Left ventricle myocardium superior (tissue), 1 donor: ENCODE results near the gene RAB11A. TPM values are rescaled to one million over a fixed set of nuclear protein-coding genes. Genes with fewer than 3 reads are reported as not detected.

ENCODE experiments used
- ATAC-seq: fragments of 200-7000 bp; cut with Tn5 transposase; one replicate; pipeline ENCODE4 v1.9.1; 2020; ENCODE audit warnings: mild to moderate bottlenecking, moderate library complexity
- DNase-seq: peaks from one replicate; pipeline ENCODE4 v3.0.0-alpha.2; 2020
- intact Hi-C: fragments of 100-400 bp; cut with micrococcal nuclease; formaldehyde crosslinking; loops from one replicate; pipeline ENCODE4 v1.11.0; 2022
- total RNA-seq: library from RNA; stranded (reverse); fragmentation: NEBNext Ultra II Directional; extraction: Animal tissue kit (Norgen Biotek cat#: 25700); gene quantifications from one replicate; pipeline ENCODE4 v1.2.1, GENCODE V29; 2021
- donor health status: DM: no; HTN: yes; CAD: no; lungs with severe emphysema.

The RAB11A gene
- total RNA-seq, 1 donor from 2014 or later, result 137 TPM

GRCh38 chr15:65877749-65878148 lies 8.5 kb downstream of the RAB11A start:
- ATAC-seq (no peak), DNase-seq (no peak)
- intact Hi-C loops, result no loop called here

GRCh38 chr15:65881766-65882434 lies 12.6 kb downstream of the RAB11A start:
- DNase-seq (no peak), ATAC-seq (no peak)
- intact Hi-C loops, result no loop called here

- no peak for DNase-seq
- ATAC-seq, result no peak
- intact Hi-C loops, result no loop called here
Measured at GRCh38 chr15:65883571-65883970, 14.3 kb downstream of the RAB11A start.

GRCh38 chr15:65884511-65884910 lies 15.2 kb downstream of the RAB11A start:
- intact Hi-C loops, result no loop called here
- ATAC-seq (no peak), DNase-seq (no peak)

- DNase-seq (no peak), ATAC-seq (no peak)
- intact Hi-C loops, result no loop called here
Measured at GRCh38 chr15:65885668-65886218, 16.5 kb downstream of the RAB11A start.

- no peak for ATAC-seq
- DNase-seq, result no peak
- intact Hi-C loops, result no loop called here
Measured at GRCh38 chr15:65887565-65887964, 18.3 kb downstream of the RAB11A start.

- ATAC-seq (no peak), DNase-seq (no peak)
- intact Hi-C loops, result no loop called here
Measured at GRCh38 chr15:65888981-65889380, 19.7 kb downstream of the RAB11A start.

GRCh38 chr15:65893060-65893459 lies 23.8 kb downstream of the RAB11A start:
- intact Hi-C loops, result no loop called here
- DNase-seq (no peak), ATAC-seq (no peak)

GRCh38 chr15:65896236-65896635 lies 26.9 kb downstream of the RAB11A start:
- intact Hi-C loops, result no loop called here

GRCh38 chr15:65900488-65900887 lies 31.2 kb downstream of the RAB11A start:
- intact Hi-C loops, result no loop called here
- no peak for DNase-seq
- ATAC-seq, result no peak

More at GRCh38 chr15:65896236-65896635, 26.9 kb downstream of the RAB11A start:
- ATAC-seq, result no peak
- DNase-seq, result no peak

GRCh38 chr15:65901336-65901735 lies 32.0 kb downstream of the RAB11A start:
- ATAC-seq (no peak), DNase-seq (no peak)
- intact Hi-C loops, result no loop called here

- no peak for DNase-seq
- intact Hi-C loops, result no loop called here
- ATAC-seq, result no peak
Measured at GRCh38 chr15:65901836-65902235, 32.5 kb downstream of the RAB11A start.

GRCh38 chr15:65902373-65902772 lies 33.1 kb downstream of the RAB11A start:
- intact Hi-C loops, result no loop called here
- DNase-seq (peak; percentile 41), ATAC-seq (peak; percentile 87)

GRCh38 chr15:65903296-65904073 lies 34.2 kb downstream of the RAB11A start:
- intact Hi-C loops, result no loop called here
- DNase-seq (no peak), ATAC-seq (no peak)

GRCh38 chr15:65904301-65904700 lies 35.0 kb downstream of the RAB11A start:
- intact Hi-C loops, result no loop called here
- no peak for DNase-seq
- ATAC-seq, result no peak

- ATAC-seq (no peak), DNase-seq (no peak)
- intact Hi-C loops, result no loop called here
Measured at GRCh38 chr15:65906396-65906795, 37.1 kb downstream of the RAB11A start.

- intact Hi-C loops, result no loop called here
- ATAC-seq (no peak), DNase-seq (no peak)
Measured at GRCh38 chr15:65907661-65908060, 38.4 kb downstream of the RAB11A start.

GRCh38 chr15:65908876-65909275 lies 39.6 kb downstream of the RAB11A start:
- intact Hi-C loops, result no loop called here
- DNase-seq (no peak), ATAC-seq (no peak)

- ATAC-seq (no peak), DNase-seq (no peak)
- intact Hi-C loops, result loop anchor here (10.0 kb wide), 1 partner anchor 375 kb away; no protein-coding TSS in a partner anchor
Measured at GRCh38 chr15:65909831-65910230, 40.5 kb downstream of the RAB11A start.

- DNase-seq (no peak), ATAC-seq (no peak)
- intact Hi-C loops, result loop anchor here (10.0 kb wide), 1 partner anchor 374 kb away; no protein-coding TSS in a partner anchor
Measured at GRCh38 chr15:65910341-65910740, 41.0 kb downstream of the RAB11A start.
